GM18511 (cell line): ENCODE results near the gene ATP4A.

Experiments used
- ATAC-seq: cut with Tn5 transposase; IDR thresholded peaks from one replicate; pipeline ENCODE4 v1.9.1; 2021; ENCODE audit warnings: mild to moderate bottlenecking, moderate library complexity; ENCODE audit not compliant: unreplicated experiment

Gene ATP4A

GRCh38 chr19:35566738-35567137, 3.3 kb upstream of the ATP4A start:
- no peak for ATAC-seq

DNA sequence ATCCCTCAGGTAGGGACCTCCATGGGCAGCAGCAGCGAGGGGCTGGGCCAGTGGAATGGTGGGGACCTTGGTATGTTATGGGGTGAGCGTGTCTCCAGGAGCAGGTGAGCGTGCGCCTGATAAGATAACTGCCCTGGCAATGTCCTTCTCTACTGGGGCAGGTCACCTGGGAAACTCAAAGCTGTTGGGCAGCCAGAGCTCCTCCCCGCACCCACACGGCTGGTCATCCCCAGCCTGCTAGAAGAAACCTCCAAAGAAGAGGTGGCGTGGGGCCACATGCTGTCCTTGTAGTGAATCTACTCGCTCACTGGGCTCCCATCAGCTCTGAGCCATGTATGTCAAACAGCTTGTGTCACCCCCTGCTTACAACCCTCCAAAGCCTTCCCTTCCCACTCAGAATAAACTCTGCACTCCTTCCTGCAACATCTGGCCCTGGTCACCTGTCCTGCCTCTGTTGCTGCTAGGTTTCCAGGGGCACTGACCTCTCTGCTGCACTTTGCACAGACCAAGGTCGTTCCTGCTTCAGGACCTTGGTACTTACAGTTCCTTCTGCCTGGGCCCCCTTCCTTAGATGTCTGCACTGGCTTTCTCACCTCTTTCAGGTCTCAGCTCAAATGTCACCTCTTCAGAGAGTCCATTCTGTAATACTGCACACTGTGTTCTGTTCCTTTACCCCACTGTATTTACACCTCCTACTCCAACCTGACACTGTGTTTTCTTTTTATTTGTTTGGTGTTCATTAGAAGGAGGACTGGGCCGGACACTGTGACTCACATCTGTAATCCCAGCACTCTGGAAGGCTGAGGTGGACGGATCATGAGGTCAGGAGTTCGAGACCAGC, 1.8 kb upstream of the ATP4A start:
- no peak for ATAC-seq

- ATAC-seq, result no peak
Observed at GRCh38 chr19:35562776-35563175, 682 bp downstream of the ATP4A start.

DNA sequence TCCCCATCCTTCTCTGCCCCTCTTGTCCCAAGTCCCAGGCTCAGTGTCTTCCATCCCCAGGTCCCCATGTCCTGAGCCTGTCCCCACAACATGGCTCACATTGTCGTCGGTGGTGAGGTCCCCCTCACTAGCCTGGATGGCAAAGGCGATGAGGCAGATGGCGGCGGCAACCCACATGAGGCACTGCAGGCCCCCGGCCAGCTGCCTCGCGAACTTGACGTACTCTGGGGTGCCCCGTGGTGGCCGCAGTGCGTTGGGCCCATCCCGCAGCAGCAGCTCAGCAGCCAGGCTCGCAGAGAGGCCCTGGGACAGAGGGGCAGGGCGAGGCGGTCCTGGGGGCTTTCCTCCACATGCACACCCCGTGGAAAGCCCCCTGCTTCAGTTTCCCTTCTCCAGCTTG, 1.1 kb downstream of the ATP4A start:
- ATAC-seq, result no peak

DNA sequence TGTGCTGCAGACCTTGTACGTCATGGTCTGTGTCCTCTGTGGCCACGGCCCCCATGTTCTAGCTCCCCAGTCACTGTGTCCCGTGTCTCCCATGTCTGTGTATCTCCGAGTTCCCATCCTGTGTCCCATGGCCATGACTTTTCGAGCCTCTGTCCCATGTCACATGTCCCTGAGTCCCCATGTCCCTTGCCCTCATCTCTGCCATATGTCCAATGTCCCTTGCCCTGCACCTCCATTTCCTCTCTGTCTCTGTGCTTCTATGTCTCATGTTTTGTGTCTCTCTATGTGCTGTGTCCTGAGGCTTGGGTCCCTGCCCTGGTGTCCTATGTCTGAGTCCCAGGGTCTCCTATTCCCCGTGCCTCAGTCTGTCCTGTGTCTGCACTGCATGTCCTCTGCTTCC, 2.0 kb downstream of the ATP4A start:
- ATAC-seq, result no peak

- ATAC-seq, result no peak
Observed at GRCh38 chr19:35560677-35561076, 2.8 kb downstream of the ATP4A start.

- ATAC-seq, result no peak
Observed at GRCh38 chr19:35560271-35560670, 3.2 kb downstream of the ATP4A start.

GRCh38 chr19:35559781-35560180, 3.7 kb downstream of the ATP4A start:
- ATAC-seq, result no peak

DNA sequence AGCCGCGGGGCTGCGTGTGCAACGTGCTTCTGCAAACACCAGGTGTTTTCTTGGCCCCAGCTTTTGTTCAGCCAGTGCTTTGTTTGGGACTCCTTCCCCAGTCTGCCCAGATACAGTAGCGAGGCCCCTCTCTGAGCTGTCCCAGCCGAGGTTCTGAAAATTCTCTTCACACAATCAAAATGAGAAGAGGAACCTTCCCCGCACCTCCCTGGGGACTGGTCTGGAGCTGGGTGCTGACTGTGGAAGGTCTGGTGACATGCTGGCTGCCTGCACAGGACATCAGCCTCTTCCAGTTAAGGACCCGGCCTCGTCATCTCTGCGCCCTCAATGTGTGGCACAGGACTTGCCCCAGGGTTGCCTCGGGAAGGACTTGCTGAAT, 4.2 kb downstream of the ATP4A start:
- ATAC-seq, result peak; percentile 89

DNA sequence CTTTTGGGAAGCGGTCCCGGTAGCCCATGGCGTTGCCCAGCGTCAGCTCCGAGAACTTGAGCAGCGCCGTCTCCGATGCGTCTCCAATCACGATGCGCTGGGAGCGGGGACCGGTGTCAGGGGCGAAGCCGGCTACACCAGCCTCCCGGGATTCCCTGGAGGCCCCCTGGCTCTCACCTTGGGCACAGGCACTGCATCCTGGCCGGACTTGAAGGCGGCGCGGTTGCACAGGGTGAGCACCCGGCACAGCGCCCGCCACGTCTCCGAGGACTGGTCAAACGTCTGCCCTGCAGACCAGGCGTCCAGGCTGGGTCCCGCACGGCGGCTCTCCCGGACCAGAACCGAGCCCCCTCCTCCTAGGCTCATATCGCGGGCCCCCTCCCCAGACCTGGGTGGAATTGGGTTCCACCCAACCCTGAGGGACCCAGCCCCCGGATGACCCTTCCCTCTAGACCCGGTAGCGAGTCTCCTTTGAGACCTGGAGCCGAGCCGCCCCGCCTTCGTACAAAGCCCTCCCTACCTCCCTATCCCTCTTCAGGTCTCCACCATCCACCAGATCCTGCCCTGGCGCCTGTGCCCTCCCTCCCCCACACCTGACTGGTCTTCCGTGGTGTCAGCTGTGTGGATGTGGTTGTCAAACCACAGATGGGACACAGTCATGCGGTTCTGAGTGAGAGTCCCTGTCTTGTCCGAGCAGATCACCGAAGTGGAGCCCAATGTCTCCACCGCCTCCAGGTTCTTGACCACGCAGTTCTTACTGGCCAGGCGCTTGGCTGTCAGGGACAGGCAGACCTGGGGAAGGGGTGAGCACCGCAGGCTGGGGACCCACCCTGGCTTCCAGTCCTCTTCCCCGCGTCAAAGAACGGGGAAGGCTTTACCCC, 4.8 kb downstream of the ATP4A start:
- ATAC-seq, result peak; percentile 17

DNA sequence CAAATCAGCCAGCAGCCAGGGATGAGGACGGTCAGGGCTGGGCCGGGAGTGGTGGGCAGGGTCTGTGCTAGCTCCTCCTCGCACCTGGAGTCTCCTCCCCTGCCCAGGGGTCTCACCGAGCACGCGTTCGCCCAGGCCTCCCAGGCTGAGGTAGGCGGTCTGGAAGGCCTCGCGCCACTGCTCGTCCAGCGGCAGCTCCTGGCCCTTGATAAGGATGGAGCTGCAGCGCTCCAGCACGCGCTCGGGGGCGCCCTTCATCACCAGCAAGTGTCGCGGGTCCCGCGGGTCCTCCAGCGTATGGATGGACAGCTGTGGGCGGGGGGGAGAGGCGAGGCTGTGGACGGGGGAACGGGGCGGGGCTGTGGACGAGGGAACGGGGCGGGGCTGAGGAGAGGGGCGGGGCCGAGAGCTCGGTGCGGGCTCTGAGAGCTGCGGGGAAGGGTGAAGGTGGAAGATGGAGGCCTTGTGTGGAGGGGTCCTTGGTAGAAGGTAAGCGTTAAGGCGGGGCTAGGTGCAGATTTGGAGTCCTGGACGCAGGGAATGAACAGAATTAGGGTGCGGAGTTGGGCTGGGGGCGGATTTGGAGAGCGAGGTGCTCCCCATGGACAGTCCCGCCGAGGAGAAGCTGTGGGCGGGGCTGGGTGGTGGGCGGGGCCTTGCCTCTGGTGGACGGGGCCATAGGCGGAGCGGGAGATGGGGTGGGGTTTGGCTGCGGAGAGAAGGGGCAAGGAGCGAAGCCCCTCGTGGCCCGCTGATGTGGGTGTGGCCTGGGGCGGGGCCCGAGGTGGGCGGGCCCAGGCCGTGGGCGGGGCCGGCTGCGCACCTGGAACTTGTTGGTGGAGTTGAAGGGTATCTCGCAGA, 5.7 kb downstream of the ATP4A start:
- ATAC-seq, result no peak

DNA sequence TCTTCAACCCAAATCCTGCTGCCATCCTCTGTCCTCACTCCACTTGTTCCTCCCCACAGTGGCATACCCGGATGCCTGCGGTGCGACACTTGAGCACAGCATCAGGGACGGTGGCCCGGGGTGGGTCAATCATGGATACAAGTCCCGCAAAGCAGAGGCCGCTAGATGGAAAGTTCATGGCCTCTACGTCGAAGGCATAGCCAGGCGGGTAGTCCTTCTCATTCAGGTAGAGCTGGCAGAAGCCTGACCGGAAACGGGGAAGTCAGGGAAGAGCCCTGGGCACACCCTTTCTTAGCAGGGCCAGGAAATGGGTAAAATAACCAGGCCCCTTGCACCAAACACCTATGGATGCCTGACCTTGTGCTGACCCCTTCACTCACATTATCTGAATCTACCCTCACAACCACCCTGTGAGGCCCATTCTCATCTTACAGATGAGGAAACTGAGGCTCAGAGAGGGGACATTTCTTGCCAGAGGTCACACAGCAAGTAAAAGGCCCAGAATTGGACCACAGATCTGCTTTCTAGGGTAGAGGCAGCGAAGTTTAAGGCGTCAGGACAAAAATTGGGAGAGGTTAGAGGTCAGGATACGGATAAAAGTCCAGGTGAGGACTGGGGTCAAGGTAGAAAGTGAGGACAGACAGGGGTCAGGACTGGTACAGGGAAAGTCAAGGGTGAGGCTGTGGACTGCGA, 6.5 kb downstream of the ATP4A start:
- ATAC-seq, result no peak

DNA sequence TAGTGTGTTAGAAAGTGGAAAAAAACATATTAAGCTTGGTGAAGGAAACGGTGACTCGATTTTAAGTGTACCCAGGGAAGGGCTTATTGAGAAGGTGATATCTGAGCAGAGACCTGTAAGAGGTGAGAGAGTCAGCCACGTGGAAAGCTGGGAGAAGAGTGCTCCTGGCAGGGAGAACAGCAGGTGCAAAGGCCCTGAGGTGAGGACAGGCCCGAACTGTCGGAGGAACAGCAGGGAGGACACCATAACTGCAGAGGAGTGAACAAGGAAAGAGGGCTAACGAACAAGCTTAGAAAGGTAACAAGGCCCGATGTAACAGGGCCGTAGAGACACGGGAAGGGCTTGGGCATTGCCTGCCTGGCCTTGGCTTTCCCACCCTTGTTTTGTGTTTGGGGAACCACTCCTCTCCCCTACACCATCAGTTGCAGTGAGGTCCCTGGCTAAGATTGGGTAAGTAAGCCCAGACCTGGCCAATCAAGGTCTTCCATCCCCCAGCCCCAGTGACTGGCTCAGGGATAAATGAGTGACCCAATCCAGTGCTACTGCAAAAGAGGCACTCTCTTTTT, 7.3 kb downstream of the ATP4A start:
- no peak for ATAC-seq

DNA sequence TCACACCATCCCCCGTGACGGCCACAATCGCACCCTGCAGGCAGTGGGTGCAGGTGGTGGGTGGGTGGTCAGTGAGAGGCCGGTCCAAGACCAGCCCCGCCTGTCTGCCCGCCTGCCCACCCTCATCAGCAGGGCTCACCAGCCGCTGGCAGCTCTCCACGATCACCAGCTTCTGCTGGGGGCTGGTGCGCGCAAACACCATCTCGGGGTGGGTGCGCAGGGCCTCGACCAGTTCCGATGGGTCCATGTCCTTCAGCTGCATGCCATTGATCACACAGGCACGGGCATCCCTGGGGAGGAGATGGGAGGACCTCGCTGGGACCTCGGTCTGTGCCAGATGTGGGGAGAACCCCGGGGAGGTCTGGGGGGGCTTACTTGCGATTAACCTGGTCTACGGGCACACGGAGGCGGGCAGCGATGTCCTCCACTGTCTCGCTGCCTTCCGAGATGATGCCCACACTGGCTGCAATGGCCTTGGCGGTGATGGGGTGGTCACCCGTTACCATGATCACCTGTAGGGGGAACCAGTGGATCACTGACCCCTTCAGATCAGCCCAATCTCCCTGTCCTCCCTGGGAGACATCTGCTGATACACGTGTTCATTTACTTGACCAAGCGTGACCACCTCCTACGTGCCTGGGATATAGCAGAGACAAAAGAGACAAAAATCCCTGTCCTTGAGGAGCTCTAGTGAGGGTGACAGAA, 8.0 kb downstream of the ATP4A start:
- ATAC-seq, result no peak

DNA sequence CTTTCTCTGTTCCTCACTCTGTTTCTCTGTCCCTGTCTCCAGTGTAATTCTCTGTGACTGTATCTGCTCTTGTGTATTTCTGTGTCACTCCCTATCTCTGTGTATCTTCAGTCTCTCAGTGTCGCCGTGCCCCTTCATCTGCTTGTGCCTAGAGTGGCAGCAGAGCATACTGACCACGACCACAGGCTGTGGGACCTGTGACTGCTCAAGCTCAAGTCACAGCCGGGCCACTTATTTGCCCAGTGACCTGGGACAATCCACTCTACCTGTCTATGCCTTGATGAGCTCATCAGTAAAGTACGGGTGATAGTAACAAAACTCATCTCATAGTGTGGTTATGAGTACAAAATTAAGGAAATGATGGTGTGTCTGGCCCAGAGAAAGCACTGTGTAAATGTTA, 9.4 kb downstream of the ATP4A start:
- ATAC-seq, result no peak

- ATAC-seq, result no peak
Observed at GRCh38 chr19:35553385-35554000, 10.0 kb downstream of the ATP4A start.

- no peak for ATAC-seq
Observed at GRCh38 chr19:35552534-35553384, 10.7 kb downstream of the ATP4A start.

- no peak for ATAC-seq
Observed at GRCh38 chr19:35551091-35551810, 12.2 kb downstream of the ATP4A start.
